HG03097 (cell line): ENCODE data around the gene DNAAF8.

ENCODE experiments used
- ATAC-seq: cut with Tn5 transposase; IDR thresholded peaks from one replicate; pipeline ENCODE4 v1.9.1; 2021; ENCODE audit not compliant: unreplicated experiment, low FRiP score

The DNAAF8 gene

DNA sequence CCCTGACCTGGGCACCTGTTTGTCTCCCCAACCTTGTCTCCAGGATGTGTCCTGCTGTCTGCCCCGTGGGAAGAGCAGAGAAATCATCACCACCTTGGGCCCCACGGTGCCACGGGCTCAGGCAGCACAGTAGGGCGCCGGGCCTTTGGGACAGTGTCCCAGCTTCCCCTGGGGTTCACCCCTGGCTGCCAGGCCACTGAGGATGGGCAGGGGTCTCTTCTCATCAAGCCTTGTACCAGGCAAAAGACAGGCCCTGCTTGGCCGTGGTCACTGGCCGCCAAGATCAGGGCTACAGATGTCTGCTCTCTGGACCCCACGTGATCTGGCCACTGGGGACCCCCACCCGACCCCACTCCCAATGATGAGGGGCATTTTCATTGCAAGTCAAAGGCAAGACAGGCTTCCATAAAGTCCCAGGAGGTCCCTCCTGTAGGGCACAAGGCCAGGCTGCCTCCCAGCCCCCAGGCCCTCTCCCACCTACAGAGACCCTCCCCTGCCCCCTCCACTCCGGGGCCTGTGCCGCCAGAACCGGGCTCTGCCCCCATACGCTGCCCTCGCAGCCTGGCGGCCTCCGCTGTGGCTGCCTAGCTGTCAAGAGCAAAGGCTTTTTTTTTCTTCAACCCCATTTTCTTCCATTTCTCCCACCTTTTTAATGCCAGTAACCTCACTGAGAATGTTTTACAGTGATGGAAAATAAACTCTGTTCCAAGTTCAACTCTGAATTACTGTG is 14.5 kb downstream of the DNAAF8 start:
- no peak for ATAC-seq

DNA sequence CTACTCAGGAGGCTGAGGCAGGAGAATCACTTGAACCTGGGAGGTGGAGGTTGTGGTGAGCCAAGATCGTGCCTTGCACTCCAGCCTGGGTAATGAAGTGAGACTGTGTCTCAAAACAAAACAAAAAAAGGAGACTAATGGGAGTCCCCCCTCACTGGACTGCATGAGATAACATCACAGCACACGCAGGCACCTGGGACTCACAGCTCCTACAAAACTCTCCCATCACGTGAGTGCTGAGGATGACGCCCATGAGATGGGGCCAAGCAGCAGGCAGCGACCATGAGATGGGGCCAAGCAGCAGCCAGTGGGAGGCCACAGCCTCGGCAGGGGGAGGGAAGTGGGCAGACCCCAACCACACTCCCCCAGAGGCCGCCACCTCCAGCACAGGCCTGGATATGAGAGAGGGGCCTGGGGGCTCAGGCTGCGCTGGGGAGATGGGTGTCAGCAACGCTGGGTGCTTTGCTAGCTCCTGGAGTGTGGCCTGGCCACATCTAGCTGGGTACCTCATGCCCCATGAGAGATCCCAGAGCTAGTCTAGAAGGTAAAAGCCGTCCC is 15.4 kb downstream of the DNAAF8 start:
- no peak for ATAC-seq

DNA sequence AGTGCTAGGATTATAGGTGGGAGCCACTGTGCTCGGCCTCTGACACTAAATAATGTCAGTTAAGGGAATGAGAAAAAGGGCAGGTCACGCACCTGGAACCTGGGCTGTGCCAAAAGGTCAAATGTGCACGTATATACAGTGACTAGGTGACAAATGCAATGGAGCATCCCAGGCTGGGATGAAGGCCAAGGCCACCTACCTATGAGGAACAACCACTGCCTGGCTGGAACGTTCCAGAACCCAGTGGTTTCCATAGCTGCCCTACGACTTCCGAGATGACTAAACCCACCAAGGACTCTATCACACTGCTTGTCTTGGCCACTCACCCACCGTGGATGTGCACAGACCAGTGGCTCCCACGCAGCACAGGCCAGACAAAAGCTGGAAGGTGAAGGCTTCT is 16.6 kb downstream of the DNAAF8 start:
- ATAC-seq = no peak

DNA sequence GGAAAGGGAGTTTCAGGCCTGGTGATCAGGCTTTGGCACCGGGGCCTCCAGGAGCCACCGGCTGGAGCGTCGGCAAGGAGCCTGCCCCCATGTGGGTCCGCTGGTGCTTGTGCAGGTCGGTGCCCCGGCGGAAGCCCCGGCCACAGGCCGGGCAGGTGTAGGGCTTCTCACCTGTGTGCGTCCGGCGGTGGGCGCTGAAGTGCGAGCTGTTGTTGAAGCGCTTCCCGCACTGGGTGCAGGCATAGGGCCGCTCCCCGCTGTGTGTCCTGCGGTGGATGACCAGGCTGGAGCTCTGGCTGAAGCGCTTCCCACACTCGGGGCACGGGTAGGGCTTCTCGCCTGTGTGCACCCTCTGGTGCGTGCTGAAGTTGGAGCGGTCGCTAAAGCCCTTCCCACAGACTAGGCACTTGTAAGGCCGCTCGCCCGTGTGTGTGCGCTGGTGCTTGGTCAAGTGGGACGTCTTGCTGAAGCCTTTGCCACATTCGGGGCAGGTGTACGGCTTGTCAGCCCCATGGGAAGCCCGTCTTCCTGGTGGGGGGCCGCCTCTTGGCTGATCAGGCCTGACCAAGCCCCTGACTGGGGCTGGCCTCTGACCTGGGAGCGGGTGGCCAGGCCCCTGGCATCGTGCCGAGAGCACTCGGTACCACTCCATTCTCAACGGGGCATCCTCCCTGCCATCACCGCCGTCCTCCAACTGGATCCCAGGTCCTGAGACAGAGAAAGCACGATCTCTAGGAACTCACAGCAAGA is 18.2 kb downstream of the DNAAF8 start:
- ATAC-seq = no peak

DNA sequence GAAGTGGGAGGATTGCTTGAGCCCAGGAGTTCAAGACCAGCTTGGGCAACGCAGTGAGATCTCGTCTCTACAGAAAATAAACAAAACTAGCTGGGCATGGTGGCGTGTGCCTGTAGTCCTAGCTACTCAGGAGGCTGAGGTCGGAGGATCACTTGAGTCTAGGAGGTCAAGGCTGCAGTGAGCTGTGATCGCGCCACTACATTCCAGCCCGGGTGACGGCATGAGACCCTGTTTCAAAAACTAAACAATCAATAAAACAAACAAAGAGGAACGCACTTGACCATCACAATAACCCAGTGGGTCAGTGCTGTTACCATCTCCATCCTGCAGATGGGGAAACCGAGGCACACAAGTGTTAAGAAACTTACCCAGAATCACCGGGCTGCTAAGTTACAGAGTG is 18.9 kb downstream of the DNAAF8 start:
- ATAC-seq = no peak

DNA sequence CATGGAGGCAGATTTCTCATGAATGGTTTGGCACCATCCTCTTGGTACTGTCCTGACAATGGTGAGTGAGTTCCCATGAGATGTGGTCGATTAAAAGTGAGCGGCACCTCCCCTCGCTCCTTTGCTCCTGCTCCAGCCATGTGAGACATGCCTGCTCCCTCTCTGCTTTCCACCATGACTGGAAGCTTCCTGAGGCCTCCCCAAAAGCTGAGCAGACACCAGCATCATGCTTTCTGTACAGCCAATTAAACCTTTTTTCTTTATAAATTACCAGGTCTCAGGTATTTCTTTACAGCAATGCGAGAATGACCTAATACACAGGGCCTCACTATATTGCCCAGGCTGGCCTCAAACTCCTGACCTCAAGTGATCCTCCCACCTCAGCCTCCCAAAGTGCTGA is 20.5 kb downstream of the DNAAF8 start:
- no peak for ATAC-seq

DNA sequence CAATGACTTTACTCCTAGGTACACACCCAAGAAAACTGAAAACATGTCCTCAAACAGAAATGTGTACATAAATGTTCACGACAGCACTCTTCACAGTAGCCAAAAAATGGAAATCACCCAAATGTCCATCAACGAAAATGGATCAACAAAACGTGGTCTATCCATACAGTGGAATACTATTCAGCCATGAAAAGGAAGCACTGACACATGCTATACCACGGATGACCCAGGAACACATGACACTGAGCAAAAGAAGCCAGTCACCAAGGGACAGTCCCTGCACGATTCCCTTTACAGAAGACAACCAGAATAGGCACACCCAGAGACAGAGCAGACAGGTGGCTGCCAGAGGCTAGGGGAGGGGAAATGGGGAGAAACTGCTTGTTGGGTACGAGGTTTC is 21.4 kb downstream of the DNAAF8 start:
- ATAC-seq = no peak

DNA sequence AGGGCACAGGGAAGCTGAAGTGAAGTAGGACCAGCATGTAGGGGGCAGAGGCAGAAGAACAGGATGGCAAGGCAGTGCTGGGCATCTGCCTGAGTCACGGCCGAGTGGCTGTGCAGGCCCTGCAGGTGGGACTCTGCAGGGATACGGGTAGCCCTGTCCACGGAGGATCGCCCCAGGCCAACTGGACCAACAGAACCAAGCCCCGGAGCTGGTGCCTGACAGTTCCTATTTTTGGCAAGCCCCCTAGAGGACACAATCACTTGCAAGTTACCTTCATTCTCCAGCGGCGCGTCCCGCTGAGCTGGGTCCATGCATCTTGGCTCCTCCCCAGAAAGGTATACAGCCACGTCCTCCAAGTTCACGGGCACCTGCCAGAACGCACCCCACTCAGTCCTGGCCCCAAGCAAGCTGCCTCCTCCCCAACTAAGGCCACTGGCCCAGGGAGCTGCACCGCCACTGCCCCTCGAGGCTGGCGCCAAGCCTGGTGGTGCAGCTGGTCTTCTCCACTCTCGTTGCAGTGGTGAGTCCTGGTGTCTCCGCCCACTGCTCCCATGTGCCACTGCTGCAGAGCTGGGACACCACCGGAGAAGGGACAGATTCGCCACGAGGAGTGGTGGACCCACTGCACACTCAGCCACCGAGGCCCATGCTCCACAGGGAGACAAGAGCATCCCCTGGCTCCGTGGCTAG is 26.0 kb downstream of the DNAAF8 start:
- no peak for ATAC-seq

DNA sequence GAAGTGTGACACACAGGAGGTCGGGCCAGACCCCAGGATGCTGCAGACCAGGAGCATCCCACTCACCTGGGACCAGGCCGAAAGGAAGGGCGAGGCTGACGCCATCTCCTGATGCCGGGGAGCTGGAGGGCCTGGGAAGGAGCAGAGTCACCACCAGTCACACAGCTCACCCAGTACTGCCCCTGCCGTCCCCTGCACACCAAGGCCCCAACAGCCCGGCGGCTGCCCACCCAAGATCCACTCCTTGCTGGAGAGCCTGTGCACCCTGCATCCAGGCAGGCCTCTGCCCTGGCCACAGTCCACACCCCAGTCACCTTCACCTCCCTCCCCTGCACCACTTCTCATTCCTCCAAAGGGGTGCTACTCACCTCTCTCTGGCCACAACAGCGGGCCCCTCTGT is 27.9 kb downstream of the DNAAF8 start:
- no peak for ATAC-seq

DNA sequence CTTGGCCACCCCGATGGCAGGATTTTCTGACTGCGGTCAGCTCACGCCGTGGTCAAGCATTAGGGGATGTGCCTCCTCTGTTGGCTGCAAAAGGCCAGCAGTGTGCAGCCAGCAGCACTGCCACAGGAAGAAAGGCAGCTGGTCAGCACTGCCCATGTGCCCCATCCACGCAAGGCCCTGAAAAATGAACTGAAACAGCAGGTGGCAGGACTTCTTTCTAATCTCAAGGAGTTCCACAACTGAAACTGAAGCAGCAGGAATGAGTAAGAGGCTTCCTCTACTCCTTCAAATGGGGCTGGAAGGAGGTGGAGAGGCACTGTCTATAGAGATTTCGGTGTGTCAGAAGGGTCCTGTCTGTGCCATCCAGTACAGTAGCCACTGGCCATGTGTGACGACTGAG is 29.5 kb downstream of the DNAAF8 start:
- ATAC-seq = no peak

DNA sequence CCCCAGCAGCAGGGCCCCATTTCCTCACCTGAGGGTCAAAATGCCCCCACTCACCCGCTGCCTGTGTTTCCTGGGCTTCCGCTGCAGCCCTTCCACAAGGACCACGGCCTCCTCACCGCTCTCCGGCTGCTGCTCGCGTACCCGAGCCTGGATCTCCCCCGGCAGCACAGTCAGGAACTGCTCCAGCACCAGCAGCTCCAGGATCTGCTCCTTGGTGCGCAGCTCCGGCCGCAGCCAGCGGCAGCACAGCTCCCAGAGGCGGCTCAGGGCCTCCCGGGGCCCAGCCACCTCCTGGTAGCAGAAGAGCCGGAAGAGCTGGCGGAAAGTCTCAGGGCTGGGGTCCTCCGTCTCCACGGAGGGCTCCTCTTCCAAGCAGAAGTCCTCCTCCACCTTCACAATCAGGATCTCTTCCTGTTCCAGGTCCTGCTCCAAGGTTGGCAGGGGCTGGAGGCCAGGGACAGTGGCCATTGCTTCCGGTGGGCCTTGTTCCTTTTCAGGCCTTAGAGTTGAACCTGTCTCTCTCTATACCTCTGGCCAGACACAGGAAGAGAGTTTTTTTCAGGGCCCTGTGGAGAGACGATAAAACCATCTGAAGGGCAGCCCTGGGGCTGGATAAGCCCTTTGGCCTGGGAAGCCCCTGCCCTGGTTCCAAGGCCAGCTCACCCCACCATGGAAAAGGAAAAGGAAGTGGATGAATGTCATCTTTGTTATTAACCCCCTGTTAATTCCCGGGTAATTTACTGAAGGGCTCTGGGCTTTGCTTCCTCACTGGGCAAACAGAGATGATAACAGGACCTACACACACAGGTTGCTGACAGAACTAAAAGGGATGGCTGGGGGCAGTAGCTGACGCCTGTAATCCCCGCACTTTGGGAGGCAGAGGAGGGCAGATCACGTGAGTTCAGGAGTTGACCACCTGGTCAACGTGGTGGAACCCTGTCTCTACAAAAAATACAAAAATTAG is 31.5 kb downstream of the DNAAF8 start:
- no peak for ATAC-seq

DNA sequence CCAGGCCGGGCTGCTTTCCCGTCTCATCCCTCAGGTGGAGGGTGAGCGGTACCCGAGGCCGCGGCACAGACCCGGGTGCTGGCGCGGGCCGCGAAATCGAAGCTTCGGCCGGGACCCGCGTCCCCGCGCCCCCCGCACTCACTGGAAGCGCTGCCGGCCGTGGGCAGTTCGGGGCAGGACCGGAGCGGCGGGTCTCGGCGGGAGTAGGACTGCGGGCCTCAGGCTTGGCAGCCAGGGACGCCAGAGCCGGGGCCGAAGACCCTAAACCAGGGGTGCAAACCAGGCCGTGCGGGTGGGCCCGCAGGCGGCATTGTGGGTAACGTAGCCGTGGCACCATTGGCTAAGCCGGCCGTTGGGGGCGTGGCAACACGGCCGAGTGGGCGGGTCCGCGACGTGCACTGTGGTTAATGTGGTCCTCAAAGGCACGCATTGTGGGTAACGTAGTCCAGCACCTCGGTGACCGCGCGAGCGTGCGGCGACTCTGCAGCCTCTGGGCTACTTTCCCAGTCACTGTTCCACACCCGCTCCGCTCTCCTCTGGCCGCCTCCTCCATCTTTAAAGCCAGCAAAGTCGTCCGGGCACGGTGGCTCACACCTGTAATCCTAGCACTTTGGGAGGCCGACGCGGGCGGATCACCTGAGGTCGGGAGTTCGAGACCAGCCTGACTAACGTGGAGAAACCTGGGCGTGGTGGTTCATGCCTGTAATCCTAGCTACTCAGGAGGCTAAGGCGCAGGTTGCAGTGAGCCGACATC is 32.7 kb downstream of the DNAAF8 start, which contains the start of gene ZNF500:
Gene ZNF500, minus strand, starts transcription at position 288 of the 754 bp plus-strand sequence. CDS start 1,184 bp downstream, outside the sequence.
- peak; percentile 79 for ATAC-seq

DNA sequence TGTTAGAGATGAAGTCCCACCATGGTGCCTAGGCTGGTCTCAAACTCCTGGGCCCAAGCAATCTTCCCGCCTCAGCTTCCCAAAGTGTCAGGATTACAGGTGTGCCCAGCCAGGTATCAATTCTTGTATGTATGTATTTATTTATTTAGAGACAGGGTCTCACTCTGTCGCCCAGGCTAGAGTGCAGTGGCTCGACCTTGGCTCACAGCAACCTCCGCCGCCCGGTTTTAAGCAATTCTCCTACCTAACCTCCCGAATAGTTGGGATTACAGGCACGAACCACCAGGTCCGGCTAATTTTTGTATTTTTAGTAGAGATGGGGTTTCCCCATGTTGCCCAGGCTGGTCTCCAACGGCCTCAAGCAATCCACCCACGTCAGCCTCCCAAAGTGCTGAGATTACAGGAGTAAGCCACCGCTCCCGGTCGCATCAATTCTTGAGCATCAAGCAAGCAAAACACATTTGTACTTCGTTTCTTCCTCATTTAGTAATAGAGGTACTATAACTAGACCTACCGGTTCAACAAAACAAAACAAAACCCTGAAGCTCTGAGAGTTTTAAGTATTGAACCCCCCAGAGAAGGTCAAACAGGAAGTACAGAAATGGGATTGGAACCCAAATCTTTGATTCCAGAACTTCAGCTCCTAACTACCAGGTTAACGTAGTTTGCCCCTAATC is 33.7 kb downstream of the DNAAF8 start:
- peak; percentile 1 for ATAC-seq

DNA sequence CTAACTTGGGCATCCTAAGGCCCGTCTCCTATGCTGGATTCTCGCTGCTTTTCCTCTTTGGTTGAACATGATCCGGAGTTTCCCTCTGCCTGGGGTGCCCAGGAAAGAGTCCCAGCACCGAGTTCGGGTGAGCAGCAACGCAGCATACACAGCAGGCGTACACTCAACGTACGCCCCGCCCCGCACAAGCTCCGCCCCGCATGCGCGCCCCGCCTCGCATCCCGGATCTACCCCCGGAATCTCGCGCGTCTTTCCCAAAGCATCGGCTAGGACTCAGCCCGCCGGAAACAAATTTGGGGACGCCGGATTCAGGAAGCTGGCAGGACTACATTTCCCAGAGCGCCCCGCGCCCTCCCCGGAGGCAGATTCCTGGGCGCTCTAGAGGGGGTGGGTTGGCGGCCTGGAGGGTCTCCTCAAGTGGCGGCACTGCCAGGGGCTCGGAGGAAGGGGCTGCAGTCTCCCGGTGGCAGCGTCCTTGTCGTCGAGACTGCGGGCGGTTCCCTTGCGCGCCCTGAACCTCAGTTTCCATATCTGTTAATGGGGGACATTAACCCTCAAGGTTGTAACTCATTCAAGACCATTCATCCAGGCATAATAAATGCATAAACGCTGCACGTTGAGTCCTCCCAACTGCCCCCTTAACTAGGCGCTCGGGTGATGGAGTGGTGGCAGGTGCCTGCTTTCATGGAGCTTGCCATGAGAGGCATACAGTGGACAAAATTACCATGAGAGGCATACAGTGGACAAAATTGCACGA is 34.4 kb downstream of the DNAAF8 start:
- ATAC-seq = peak; percentile 57

DNA sequence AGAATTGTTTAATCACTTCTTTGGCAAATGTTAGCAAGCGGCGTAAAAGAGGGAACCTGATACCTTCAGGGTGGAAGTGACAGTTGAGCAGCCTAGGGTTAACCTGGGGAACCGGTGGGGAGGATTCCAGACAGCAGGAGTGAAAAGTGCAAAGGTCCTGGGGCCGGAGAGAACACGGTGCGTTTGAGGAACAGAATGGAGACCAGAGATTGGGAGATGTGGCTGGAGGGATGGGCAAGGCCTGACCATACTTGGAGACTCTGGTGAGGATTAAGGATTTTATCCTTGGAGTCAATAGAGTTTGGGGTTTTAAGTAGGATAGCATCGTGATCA is 34.9 kb downstream of the DNAAF8 start:
- no peak for ATAC-seq

DNA sequence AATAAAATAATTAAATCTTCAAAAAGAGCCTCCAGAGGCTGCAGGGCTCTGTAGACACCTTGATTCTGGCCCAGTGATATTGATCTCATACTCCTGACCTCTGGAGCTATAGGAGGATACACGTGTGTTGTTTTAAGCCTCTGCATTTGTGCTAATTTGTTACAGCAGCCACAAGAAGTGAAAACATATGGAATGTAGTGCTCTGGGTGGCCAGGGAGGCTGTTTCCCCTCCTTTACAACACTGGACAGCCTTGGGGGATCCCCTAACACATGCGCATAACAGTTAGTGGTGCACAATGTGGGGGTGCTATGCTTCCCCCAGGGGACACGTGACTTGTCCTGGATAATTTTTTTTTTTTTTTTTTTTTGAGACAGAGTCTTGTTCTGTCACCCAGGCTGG is 37.3 kb downstream of the DNAAF8 start:
- no peak for ATAC-seq

DNA sequence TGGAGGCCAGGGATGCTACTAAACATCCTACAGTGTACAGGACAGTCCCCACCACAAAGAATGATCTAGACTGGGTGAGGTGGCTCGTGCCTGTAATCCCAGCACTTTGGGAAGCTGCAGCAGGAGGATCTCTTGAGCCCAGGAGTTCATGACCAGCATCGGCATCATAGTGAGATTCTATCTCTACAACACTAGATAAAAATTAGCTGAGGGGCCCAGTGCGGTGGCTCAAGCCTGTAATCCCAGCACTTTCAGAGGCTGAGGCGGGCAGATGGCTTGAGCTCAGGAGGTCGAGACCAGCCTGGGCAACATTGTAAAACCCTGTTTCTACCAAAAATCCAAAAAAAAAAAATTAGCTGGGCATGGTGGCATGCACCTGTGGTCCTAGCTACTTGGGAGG is 38.0 kb downstream of the DNAAF8 start:
- ATAC-seq = no peak

DNA sequence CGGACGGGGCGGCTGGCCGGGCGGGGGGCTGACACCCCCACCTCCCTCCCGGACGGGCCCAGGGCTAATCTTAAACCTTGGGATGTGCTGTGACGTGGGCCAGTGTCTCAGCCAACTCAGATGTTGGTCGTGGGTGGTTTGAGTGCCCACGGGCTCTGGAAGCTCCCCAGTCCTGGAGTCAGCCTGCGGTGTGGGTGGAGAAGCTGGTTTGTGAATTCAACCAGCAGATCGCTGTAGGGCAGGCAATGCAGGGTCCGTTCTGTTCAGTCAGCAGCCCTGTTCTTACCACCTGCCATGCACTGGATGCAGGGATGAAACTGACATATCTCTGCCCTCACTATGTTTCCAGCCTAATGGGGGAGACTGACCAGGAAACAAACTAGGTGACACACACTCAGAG is 40.7 kb downstream of the DNAAF8 start:
- ATAC-seq = no peak
